GM10248 (cell line): ENCODE results near the gene USE1.

ENCODE experiments used
- CTCF ChIA-PET: fragments of 300-600 bp; sonication (Branson Sonifier 250); formaldehyde crosslinking; extraction: SDS; loops from one replicate; lab custom pipeline; 2021; ENCODE audit warnings: antibody characterized with exemption; lab: Yijun Ruan, JAX
- POLR2A ChIA-PET: fragments of 350-650 bp; sonication (Branson Sonifier 250); formaldehyde crosslinking; extraction: SDS; loops from one replicate; lab custom pipeline; 2020; ENCODE audit warnings: antibody characterized with exemption; lab: Yijun Ruan, JAX
- DNase-seq: peaks from one replicate; pipeline ENCODE4 v3.0.0; 2012; ENCODE audit errors: extremely low spot score
- CTCF ChIP-seq: IDR thresholded peaks from 2 replicates; pipeline ENCODE4 v1.5.1; 2012; ENCODE audit warnings: mild to moderate bottlenecking, low read depth; ENCODE audit errors: extremely low read depth, missing control alignments, control extremely low read depth

USE1 gene

GRCh38 chr19:17202249-17202648 lies 12.9 kb upstream of the USE1 start:
- POLR2A ChIA-PET, result no interaction called here
- CTCF ChIA-PET, result no interaction called here
- no peak for TF ChIP-seq CTCF
- no peak for DNase-seq

- ChIA-PET CTCF (no interaction called here), POLR2A (no interaction called here)
- TF ChIP-seq CTCF, result no peak
- no peak for DNase-seq
Measured at GRCh38 chr19:17202713-17203112, 12.4 kb upstream of the USE1 start.

GRCh38 chr19:17205237-17206140 lies 9.7 kb upstream of the USE1 start:
- TF ChIP-seq CTCF, result peak; percentile 47
- ChIA-PET CTCF (interaction anchor here (0.9 to 2.3 kb wide), 3 partner anchors 21 to 180 kb away, joined by 3 to 5 read pairs (median 4); no protein-coding TSS in a partner anchor), POLR2A (interaction anchor here (1.5 kb wide), 1 partner anchor 10 kb away, joined by 4 read pairs; the partner anchor contains the start of gene USE1)
- DNase-seq, result peak; percentile 60

GRCh38 chr19:17206736-17207581 lies 8.2 kb upstream of the USE1 start:
- CTCF ChIA-PET, result interaction anchor here (2.3 kb wide), 1 partner anchor 22 kb away, joined by 5 read pairs; no protein-coding TSS in a partner anchor
- DNase-seq, result no peak
- POLR2A ChIA-PET, result no interaction called here
- TF ChIP-seq CTCF, result no peak

- CTCF ChIA-PET, result interaction anchor here (1.1 kb wide), 1 partner anchor 26 kb away, joined by 6 read pairs; no protein-coding TSS in a partner anchor
- no peak for TF ChIP-seq CTCF
- DNase-seq, result peak; percentile 76
- POLR2A ChIA-PET, result interaction anchor here (0.6 kb wide), 2 partner anchors 17 to 128 kb away, joined by 6 to 9 read pairs; partner anchors contain the start of gene OCEL1
Measured at GRCh38 chr19:17209126-17210036, 5.8 kb upstream of the USE1 start.

- no peak for TF ChIP-seq CTCF
- ChIA-PET POLR2A (no interaction called here), CTCF (no interaction called here)
- DNase-seq, result no peak
Measured at GRCh38 chr19:17210296-17210695, 4.9 kb upstream of the USE1 start.
